GM12891 (cell line): ENCODE measurements around the gene GLE1.

Experiments
- PAX5 ChIP-seq: IDR thresholded peaks from 2 replicates; pipeline ENCODE4 v1.6.1; 2011; ENCODE audit warnings: low read length, moderate library complexity, mild to moderate bottlenecking; ENCODE audit not compliant: insufficient read depth, severe bottlenecking
- POLR2A ChIP-seq: IDR thresholded peaks from 2 replicates; pipeline ENCODE4 v1.6.1; 2011; ENCODE audit warnings: low read depth, low read length, control low read depth
- POLR2AphosphoS5 ChIP-seq: IDR thresholded peaks from 2 replicates; pipeline ENCODE4 v1.6.1; 2011; ENCODE audit warnings: low read depth, low read length, control low read depth
- POU2F2 ChIP-seq: IDR thresholded peaks from 2 replicates; pipeline ENCODE4 v1.6.1; 2011; ENCODE audit warnings: low read depth, mild to moderate bottlenecking, control low read depth, low read length, moderate library complexity
- SPI1 ChIP-seq: IDR thresholded peaks from 2 replicates; pipeline ENCODE4 v1.6.1; 2011; ENCODE audit warnings: low read depth, low read length, control low read depth
- TAF1 ChIP-seq: IDR thresholded peaks from 2 replicates; pipeline ENCODE4 v1.6.1; 2011; ENCODE audit warnings: low read depth, low read length, control low read depth

DNA sequence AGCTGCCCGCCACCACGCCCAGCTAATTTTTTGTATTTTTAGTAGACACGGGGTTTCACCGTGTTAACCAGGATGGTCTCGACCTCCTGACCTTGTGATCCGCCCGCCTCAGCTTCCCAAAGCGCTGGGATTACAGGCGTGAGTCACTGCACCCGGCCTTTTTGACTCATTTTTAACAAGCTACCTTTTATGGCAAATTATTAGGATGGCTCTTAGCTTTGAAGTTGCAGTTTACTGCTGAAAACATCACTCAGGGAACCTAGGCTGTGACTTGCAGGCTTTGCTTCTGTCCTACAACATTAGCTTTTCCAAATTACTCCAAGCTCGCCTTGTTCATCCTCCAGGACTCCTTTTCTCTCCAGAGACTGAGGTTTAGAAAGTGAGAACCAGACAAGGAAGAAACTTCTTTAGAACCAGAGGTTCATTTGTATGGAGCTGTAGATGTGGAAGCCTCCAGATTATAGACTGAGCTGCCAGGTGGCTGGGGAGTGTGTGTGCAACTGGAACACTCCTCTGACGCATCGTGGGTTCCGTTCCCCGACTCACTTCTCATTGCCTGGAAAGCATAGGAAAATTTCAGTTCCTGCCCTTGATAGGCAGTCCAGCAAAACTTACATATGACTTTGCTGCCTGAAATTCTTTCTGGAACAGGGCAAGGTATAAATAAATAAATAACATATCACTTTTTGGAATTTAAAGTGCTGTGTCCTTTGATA lies 24.1 kb downstream of the GLE1 start:
- no peak for TF ChIP-seq TAF1
- TF ChIP-seq POLR2A: no peak
- no peak for TF ChIP-seq POLR2AphosphoS5
- no peak for TF ChIP-seq POU2F2
- no peak for TF ChIP-seq SPI1
- TF ChIP-seq PAX5: no peak
